ENCODE measurements around the gene HTRA2.

HTRA2 gene

DNA sequence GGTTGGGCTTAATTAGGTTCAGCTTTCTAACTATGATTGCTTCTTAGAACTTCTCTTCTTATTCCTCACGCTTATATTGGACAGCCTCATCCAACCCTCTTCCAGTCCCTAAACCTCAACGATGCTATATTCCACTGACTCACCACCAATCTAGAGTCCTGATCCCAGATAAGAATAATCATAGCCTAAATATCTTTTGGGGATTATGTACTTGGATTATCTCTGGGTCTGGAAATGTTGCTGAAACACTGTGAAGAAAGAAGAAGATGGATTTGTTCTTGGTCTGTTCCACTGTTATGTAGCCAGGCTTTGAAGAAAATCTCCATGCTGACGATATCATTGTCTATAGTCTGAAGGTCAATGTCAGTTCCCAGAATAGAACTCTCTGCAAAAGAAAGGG lies 51.7 kb downstream of the HTRA2 start:
- H3K36me3 ChIP-seq (ENCODE audit: control insufficient read depth, insufficient read depth, low read length), result no peaks in the 10 kb centered on the region
- no peak overlapping the region for H2AFZ ChIP-seq
- no peak overlapping the region for H3K4me3 ChIP-seq (ENCODE audit: low read depth, low read length)
- no peaks in the 10 kb centered on the region for H3K79me2 ChIP-seq
- no peak overlapping the region for H3K9ac ChIP-seq
- H3K27me3 ChIP-seq (ENCODE audit: control insufficient read depth, insufficient read depth, low read length), result no peaks in the 10 kb centered on the region
- no peaks in the 10 kb centered on the region for H3K9me3 ChIP-seq (ENCODE audit: control insufficient read depth, low read length)
- H3K4me2 ChIP-seq (ENCODE audit: low read length), result no peak overlapping the region
- no peaks in the 10 kb centered on the region for H3K4me1 ChIP-seq
- TF ChIP-seq CTCF (IDR thresholded peaks at IDR 0.05), result no peak
- H3K27ac ChIP-seq, result no peak overlapping the region

- Histone ChIP-seq H3K4me2 (ENCODE audit: low read length) (no peak overlapping the region), H3K36me3 (ENCODE audit: control insufficient read depth, insufficient read depth, low read length) (no peaks in the 10 kb centered on the region), H3K4me3 (ENCODE audit: low read depth, low read length) (no peak overlapping the region), H3K9me3 (ENCODE audit: control insufficient read depth, low read length) (no peaks in the 10 kb centered on the region), H3K79me2 (no peaks in the 10 kb centered on the region), H3K27me3 (ENCODE audit: control insufficient read depth, insufficient read depth, low read length) (no peaks in the 10 kb centered on the region), H3K27ac (no peak overlapping the region), H3K9ac (no peak overlapping the region), H2AFZ (no peak overlapping the region), H3K4me1 (no peaks in the 10 kb centered on the region)
- TF ChIP-seq CTCF (IDR thresholded peaks at IDR 0.05), result no peak
These were observed 52.5 kb downstream of the HTRA2 start for GRCh38 chr2:74582184-74582583.

Measured in parathyroid adenoma (tissue), 2 donors.